Measurements from ENCODE around the gene RHEB. TPM values are rescaled to one million over a fixed set of nuclear protein-coding genes. Genes with fewer than 3 reads are reported as not detected.

The RHEB gene
- total and polyA plus RNA-seq, 2 donors (not counting 1 experiment from before 2014, with no cell fraction given): 9.3 to 40.3 TPM

DNA sequence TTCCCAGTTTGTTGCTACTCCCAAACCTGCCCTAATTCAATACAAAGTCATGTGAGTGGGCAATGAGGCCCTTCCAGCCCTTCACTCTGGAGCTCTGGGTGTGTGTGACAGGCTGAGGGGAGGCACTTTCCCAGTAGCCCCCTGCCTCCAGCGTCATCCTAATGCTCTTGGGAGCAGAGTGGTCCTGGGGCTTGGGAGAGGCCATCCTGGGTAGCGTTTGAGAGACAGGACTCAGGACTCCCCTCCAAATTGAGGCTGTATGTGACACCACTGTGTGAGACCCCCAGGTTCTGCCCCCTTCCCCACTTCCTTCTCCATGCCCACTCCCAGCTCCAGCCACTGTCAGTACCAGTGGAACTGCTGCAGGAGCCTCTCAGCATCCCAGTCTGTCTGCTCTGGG is 73.3 kb downstream of the RHEB start:
- Histone ChIP-seq H3K4me1 (ENCODE audit: control insufficient read depth in 2 of 2, insufficient read depth in 2 of 2, low read length in 2 of 2) (peaks cover 0 to 8% of the 10 kb centered on the region in 2 donors), H3K9me3 (ENCODE audit: control extremely low read depth in 1 of 3, control insufficient read depth in 2 of 3, insufficient read depth in 1 of 3, low read length in 2 of 3) (no peaks in the 10 kb centered on the region), H3K27ac (ENCODE audit: low read length in 2 of 2) (no peak overlapping the region), H3K4me3 (ENCODE audit: control extremely low read depth in 1 of 5, extremely low read depth in 1 of 5, insufficient read depth in 1 of 5, low read depth in 2 of 5, low read length in 4 of 5) (no peak overlapping the region), H3K79me2 (ENCODE audit: control insufficient read depth, insufficient read depth, low read length) (no peaks in the 10 kb centered on the region), H2AFZ (ENCODE audit: insufficient read depth, low read depth, low read length, poor library complexity, severe bottlenecking) (no peak overlapping the region), H3K9ac (ENCODE audit: low read length) (no peak overlapping the region), H4K20me1 (ENCODE audit: control insufficient read depth, insufficient read depth, low read length, poor library complexity, severe bottlenecking) (no peaks in the 10 kb centered on the region), H3K36me3 (replicated peaks in 1 of 2; ENCODE audit: control extremely low read depth in 1 of 2, control insufficient read depth in 1 of 2, extremely low read depth in 1 of 2, insufficient read depth in 2 of 2, low read length in 1 of 2) (no peaks in the 10 kb centered on the region), H3K4me2 (replicated peaks; ENCODE audit: low read depth, low read length, poor library complexity, severe bottlenecking) (no peak overlapping the region), H3K27me3 (replicated peaks in 1 of 4; ENCODE audit: control extremely low read depth in 1 of 4, control insufficient read depth in 3 of 4, insufficient read depth in 4 of 4, low read length in 3 of 4) (peaks cover 0 to 9% (median 2%) of the 10 kb centered on the region in 4 experiments)
- 100% methylated on average over 1 of the region's 2 CpGs for WGBS (ENCODE audit: insufficient coverage)
- Mint-ChIP-seq H3K4me1 (peaks cover 6% of the 10 kb centered on the region), H3K27ac (no peak overlapping the region), H3K9me3 (ENCODE audit: insufficient read depth) (no peaks in the 10 kb centered on the region), H3K27me3 (peaks cover 38% of the 10 kb centered on the region), H3K4me3 (no peak overlapping the region)
- ChIA-PET CTCF (interaction anchor here (11.9 to 12.6 kb wide), 2 partner anchors 78 to 129 kb away, joined by 137 to 230 read pairs; no protein-coding TSS in a partner anchor), POLR2A (no interaction called here)
- intact Hi-C loops (cut with micrococcal nuclease): loop anchor here (5.0 kb wide), 1 partner anchor 311 kb away; no protein-coding TSS in a partner anchor
- no peak for TF ChIP-seq EZH2 (IDR thresholded peaks at IDR 0.05; ENCODE audit: borderline replicate concordance, insufficient read depth, low read depth, low read length, poor library complexity, severe bottlenecking)
- TF ChIP-seq, protein P1, sequence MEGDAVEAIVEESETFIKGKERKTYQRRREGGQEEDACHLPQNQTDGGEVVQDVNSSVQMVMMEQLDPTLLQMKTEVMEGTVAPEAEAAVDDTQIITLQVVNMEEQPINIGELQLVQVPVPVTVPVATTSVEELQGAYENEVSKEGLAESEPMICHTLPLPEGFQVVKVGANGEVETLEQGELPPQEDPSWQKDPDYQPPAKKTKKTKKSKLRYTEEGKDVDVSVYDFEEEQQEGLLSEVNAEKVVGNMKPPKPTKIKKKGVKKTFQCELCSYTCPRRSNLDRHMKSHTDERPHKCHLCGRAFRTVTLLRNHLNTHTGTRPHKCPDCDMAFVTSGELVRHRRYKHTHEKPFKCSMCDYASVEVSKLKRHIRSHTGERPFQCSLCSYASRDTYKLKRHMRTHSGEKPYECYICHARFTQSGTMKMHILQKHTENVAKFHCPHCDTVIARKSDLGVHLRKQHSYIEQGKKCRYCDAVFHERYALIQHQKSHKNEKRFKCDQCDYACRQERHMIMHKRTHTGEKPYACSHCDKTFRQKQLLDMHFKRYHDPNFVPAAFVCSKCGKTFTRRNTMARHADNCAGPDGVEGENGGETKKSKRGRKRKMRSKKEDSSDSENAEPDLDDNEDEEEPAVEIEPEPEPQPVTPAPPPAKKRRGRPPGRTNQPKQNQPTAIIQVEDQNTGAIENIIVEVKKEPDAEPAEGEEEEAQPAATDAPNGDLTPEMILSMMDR (IDR thresholded peaks at IDR 0.05): no peak
- DNase-seq: no peak
- ATAC-seq (ENCODE audit: low read depth): no peak

DNA sequence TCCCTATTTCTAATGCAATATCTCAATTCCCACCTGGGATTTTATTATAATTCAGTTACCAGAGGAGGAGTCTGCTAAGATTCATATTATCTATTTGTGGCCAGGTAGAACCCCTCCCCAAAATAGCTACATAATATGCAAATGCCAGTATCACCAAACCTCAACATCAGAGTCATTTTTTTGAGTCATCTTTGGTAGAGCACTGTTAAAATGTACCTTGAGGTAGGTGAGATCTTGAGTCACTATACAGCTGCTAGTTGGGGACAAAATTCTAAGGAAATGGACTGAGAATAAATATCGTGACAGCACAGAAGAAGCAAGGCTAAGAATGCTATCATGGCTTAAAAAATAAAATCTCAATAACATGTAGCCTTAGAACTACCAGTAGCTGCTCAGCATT is 75.1 kb downstream of the RHEB start:
- no CpG with 5 or more reads among the region's 1 CpG for WGBS (ENCODE audit: insufficient coverage)
- Histone ChIP-seq H3K27me3 (replicated peaks in 1 of 4; ENCODE audit: control extremely low read depth in 1 of 4, control insufficient read depth in 3 of 4, insufficient read depth in 4 of 4, low read length in 3 of 4) (peaks cover 0 to 25% (median 7%) of the 10 kb centered on the region in 4 experiments), H3K4me1 (ENCODE audit: control insufficient read depth in 2 of 2, insufficient read depth in 2 of 2, low read length in 2 of 2) (peaks cover 0 to 8% of the 10 kb centered on the region in 2 donors), H3K4me3 (ENCODE audit: control extremely low read depth in 1 of 5, extremely low read depth in 1 of 5, insufficient read depth in 1 of 5, low read depth in 2 of 5, low read length in 4 of 5) (no peak overlapping the region), H3K36me3 (replicated peaks in 1 of 2; ENCODE audit: control extremely low read depth in 1 of 2, control insufficient read depth in 1 of 2, extremely low read depth in 1 of 2, insufficient read depth in 2 of 2, low read length in 1 of 2) (no peaks in the 10 kb centered on the region), H3K79me2 (ENCODE audit: control insufficient read depth, insufficient read depth, low read length) (no peaks in the 10 kb centered on the region), H2AFZ (ENCODE audit: insufficient read depth, low read depth, low read length, poor library complexity, severe bottlenecking) (no peak overlapping the region), H3K27ac (ENCODE audit: low read length in 2 of 2) (no peak overlapping the region), H3K4me2 (replicated peaks; ENCODE audit: low read depth, low read length, poor library complexity, severe bottlenecking) (no peak overlapping the region), H3K9me3 (ENCODE audit: control extremely low read depth in 1 of 3, control insufficient read depth in 2 of 3, insufficient read depth in 1 of 3, low read length in 2 of 3) (no peaks in the 10 kb centered on the region), H4K20me1 (ENCODE audit: control insufficient read depth, insufficient read depth, low read length, poor library complexity, severe bottlenecking) (no peaks in the 10 kb centered on the region), H3K9ac (ENCODE audit: low read length) (no peak overlapping the region)
- H3K4me3 Mint-ChIP-seq: no peak overlapping the region
- intact Hi-C loops (cut with micrococcal nuclease): loop anchor here (5.0 kb wide), 1 partner anchor 313 kb away; no protein-coding TSS in a partner anchor
- POLR2A ChIA-PET: no interaction called here
- DNase-seq (no peak), ATAC-seq (ENCODE audit: low read depth) (no peak)
- TF ChIP-seq EZH2 (IDR thresholded peaks at IDR 0.05; ENCODE audit: borderline replicate concordance, insufficient read depth, low read depth, low read length, poor library complexity, severe bottlenecking): no peak
- TF ChIP-seq, protein P1 (IDR thresholded peaks at IDR 0.05): no peak
- H3K27me3 Mint-ChIP-seq: peaks cover 42% of the 10 kb centered on the region
- H3K4me1 Mint-ChIP-seq: peaks cover 7% of the 10 kb centered on the region
- CTCF ChIA-PET: interaction anchor here (0.6 to 12.6 kb wide), 4 partner anchors 77 to 534 kb away, joined by 3 to 230 read pairs (median 70); no protein-coding TSS in a partner anchor
- no peak overlapping the region for H3K27ac Mint-ChIP-seq
- no peaks in the 10 kb centered on the region for H3K9me3 Mint-ChIP-seq (ENCODE audit: insufficient read depth)
